SK-N-SH treated with all-trans-retinoic acid at 6 μM for 48 hours (cell line): ENCODE results near the gene CNTRL.
"Not testable (repeated sequence)": the region's sequence is repeated elsewhere in the genome, so short reads cannot be mapped to it uniquely, and the experiment has no call there.

Source experiments
- ARNTL ChIP-seq: fragments of 450-650 bp; formaldehyde crosslinking; IDR thresholded peaks from 2 replicates; pipeline ENCODE4 v1.5.0; 2020; ENCODE audit warnings: low read depth, mild to moderate bottlenecking, moderate library complexity, borderline replicate concordance
- ISL1 ChIP-seq: fragments of 250-450 bp; sonication (Bioruptor Pico); IDR thresholded peaks from 2 replicates; pipeline ENCODE4 v2.1.2; 2022; ENCODE audit warnings: mild to moderate bottlenecking, moderate library complexity
- POU6F1 ChIP-seq: fragments of 250-450 bp; sonication (Bioruptor Pico); IDR thresholded peaks from 2 replicates; pipeline ENCODE4 v1.8.0; 2021; ENCODE audit warnings: low read depth, mild to moderate bottlenecking, moderate library complexity, borderline replicate concordance
- RARB ChIP-seq: fragments of 250-450 bp; sonication (Bioruptor Pico); IDR thresholded peaks from 2 replicates; pipeline ENCODE4 v1.8.0; 2021; ENCODE audit warnings: mild to moderate bottlenecking, moderate library complexity
- TCF4 ChIP-seq: fragments of 250-450 bp; sonication (Bioruptor Pico); IDR thresholded peaks from 2 replicates; pipeline ENCODE4 v1.8.0; 2021; ENCODE audit warnings: mild to moderate bottlenecking, moderate library complexity, borderline replicate concordance
- ZNF565 ChIP-seq: fragments of 450-650 bp; formaldehyde crosslinking; conservative IDR thresholded peaks from 2 replicates; pipeline ENCODE4 v1.5.0; 2020; ENCODE audit warnings: low read depth, mild to moderate bottlenecking, moderate library complexity

GRCh38 chr9:121129384-121129783 is 54.6 kb downstream of the CNTRL start:
- TF ChIP-seq RARB (CRISPR knock-in tag); ISL1; ZNF565 (CRISPR knock-in tag); POU6F1 (CRISPR knock-in tag); ARNTL (CRISPR knock-in tag); TCF4 (CRISPR knock-in tag): not testable (repeated sequence)
